ENCODE measurements around the gene CDS2. TPM values are rescaled to one million over a fixed set of nuclear protein-coding genes. Genes with fewer than 3 reads are reported as not detected.

The CDS2 gene
- total and polyA plus RNA-seq, 2 of the 13 experiments (the other 11 are each of a cell fraction or from before 2014, with no cell fraction given): 81.3 to 153 TPM

GRCh38 chr20:5100684-5101347, 26.0 kb upstream of the CDS2 start (continued):
- TF ChIP-seq HNF1A (IDR thresholded peaks at IDR 0.05; ENCODE audit: low read depth): no peak
- no peak for TF ChIP-seq HNF1A (CRISPR knock-in tag; IDR thresholded peaks at IDR 0.05; ENCODE audit: borderline replicate concordance)
- 0 out of 2 replicates have a peak, but pooled peaks have one; percentile 45 for TF ChIP-seq NCOA1 (CRISPR knock-in tag; IDR thresholded peaks at IDR 0.05)
- TF ChIP-seq SAP130 (CRISPR knock-in tag; IDR thresholded peaks at IDR 0.05; ENCODE audit: low read depth): peak; percentile 25; the same call in 1 of the 2 replicates
- peak; percentile 45; the same call in 1 of the 2 replicates for TF ChIP-seq THAP11 (CRISPR knock-in tag; IDR thresholded peaks at IDR 0.05)
- no peak for TF ChIP-seq ZNF230 (CRISPR knock-in tag; IDR thresholded peaks at IDR 0.05)
- no peak for TF ChIP-seq RELA (CRISPR knock-in tag; IDR thresholded peaks at IDR 0.05)
- TF ChIP-seq MAF1 (CRISPR knock-in tag; IDR thresholded peaks at IDR 0.05; ENCODE audit: borderline replicate concordance): no peak
- TF ChIP-seq PHB2 (IDR thresholded peaks at IDR 0.05; ENCODE audit: partially characterized antibody): no peak
- no peak for TF ChIP-seq CAMTA2 (CRISPR knock-in tag; IDR thresholded peaks at IDR 0.05; ENCODE audit: borderline replicate concordance)
- peak; percentile 46 for TF ChIP-seq CREB1 (IDR thresholded peaks at IDR 0.05)
- no peak for TF ChIP-seq CREB1 (CRISPR knock-in tag; IDR thresholded peaks at IDR 0.05)
- peak; percentile 10; the same call in 1 of the 2 replicates for TF ChIP-seq ETV5 (CRISPR knock-in tag; IDR thresholded peaks at IDR 0.05; ENCODE audit: borderline replicate concordance)
- no peak for TF ChIP-seq ZNF124 (CRISPR knock-in tag; IDR thresholded peaks at IDR 0.05)
- TF ChIP-seq DR1 (CRISPR knock-in tag; IDR thresholded peaks at IDR 0.05): no peak
- TF ChIP-seq HNRNPUL1 (IDR thresholded peaks at IDR 0.05; ENCODE audit: low read depth, low read length): no peak
- TF ChIP-seq ZNF841 (CRISPR knock-in tag; IDR thresholded peaks at IDR 0.05; ENCODE audit: borderline replicate concordance): 0 out of 2 replicates have a peak, but pooled peaks have one; percentile 36
- no peak for TF ChIP-seq PREB (CRISPR knock-in tag; IDR thresholded peaks at IDR 0.05)
- TF ChIP-seq BRF2 (CRISPR knock-in tag; IDR thresholded peaks at IDR 0.05): no peak
- TF ChIP-seq PCBP2 (optimal IDR thresholded peaks at IDR 0.05; ENCODE audit: low read depth, low read length, poor library complexity, severe bottlenecking): no peak
- TF ChIP-seq, protein P1, sequence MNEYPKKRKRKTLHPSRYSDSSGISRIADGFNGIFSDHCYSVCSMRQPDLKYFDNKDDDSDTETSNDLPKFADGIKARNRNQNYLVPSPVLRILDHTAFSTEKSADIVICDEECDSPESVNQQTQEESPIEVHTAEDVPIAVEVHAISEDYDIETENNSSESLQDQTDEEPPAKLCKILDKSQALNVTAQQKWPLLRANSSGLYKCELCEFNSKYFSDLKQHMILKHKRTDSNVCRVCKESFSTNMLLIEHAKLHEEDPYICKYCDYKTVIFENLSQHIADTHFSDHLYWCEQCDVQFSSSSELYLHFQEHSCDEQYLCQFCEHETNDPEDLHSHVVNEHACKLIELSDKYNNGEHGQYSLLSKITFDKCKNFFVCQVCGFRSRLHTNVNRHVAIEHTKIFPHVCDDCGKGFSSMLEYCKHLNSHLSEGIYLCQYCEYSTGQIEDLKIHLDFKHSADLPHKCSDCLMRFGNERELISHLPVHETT (CRISPR knock-in tag; conservative IDR thresholded peaks at IDR 0.05): no peak

All from HepG2 (cell line).